ENCODE data around the gene RIPOR2.
A peak's percentile ranks its signal among the peaks of the same experiment; 100 is the strongest.
"Not testable (repeated sequence)": the region's sequence is repeated elsewhere in the genome, so short reads cannot be mapped to it uniquely, and the experiment has no call there.

Gene RIPOR2

GRCh38 chr6:24902782-24903181 is 33.0 kb downstream of the RIPOR2 start:
- DNase-seq = no peak

- no peak for DNase-seq
Measured at GRCh38 chr6:24901698-24902328, 33.9 kb downstream of the RIPOR2 start.

GRCh38 chr6:24900917-24901697 is 34.7 kb downstream of the RIPOR2 start:
- no peak for DNase-seq

GRCh38 chr6:24899997-24900325 is 35.8 kb downstream of the RIPOR2 start:
- no peak for DNase-seq

GRCh38 chr6:24899136-24899996 is 36.4 kb downstream of the RIPOR2 start:
- DNase-seq = no peak

GRCh38 chr6:24898676-24899075 is 37.1 kb downstream of the RIPOR2 start:
- DNase-seq = no peak

GRCh38 chr6:24897186-24897585 is 38.6 kb downstream of the RIPOR2 start:
- no peak for DNase-seq

- no peak for DNase-seq
Measured at GRCh38 chr6:24893342-24893850, 42.4 kb downstream of the RIPOR2 start.

GRCh38 chr6:24891004-24891403 is 44.8 kb downstream of the RIPOR2 start:
- no peak for DNase-seq

GRCh38 chr6:24890471-24890870 is 45.3 kb downstream of the RIPOR2 start:
- DNase-seq = no peak

- DNase-seq = peak; percentile 27 to 70 (median 33)
Measured at GRCh38 chr6:24888715-24889370, 46.9 kb downstream of the RIPOR2 start.

GRCh38 chr6:24887545-24888140 is 48.1 kb downstream of the RIPOR2 start:
- no peak for DNase-seq

- no peak for DNase-seq
Measured at GRCh38 chr6:24883618-24884017, 52.1 kb downstream of the RIPOR2 start.

- DNase-seq = no peak
Measured at GRCh38 chr6:24882835-24883555, 52.8 kb downstream of the RIPOR2 start.

GRCh38 chr6:24882295-24882694 is 53.5 kb downstream of the RIPOR2 start:
- no peak for DNase-seq

GRCh38 chr6:24881376-24881775 is 54.4 kb downstream of the RIPOR2 start:
- no peak for DNase-seq

GRCh38 chr6:24880451-24880850 is 55.3 kb downstream of the RIPOR2 start:
- no peak for DNase-seq

GRCh38 chr6:24879351-24879750 is 56.4 kb downstream of the RIPOR2 start:
- DNase-seq = no peak

- not testable (repeated sequence) for DNase-seq
Measured at GRCh38 chr6:24877747-24878146, 58.0 kb downstream of the RIPOR2 start.

GRCh38 chr6:24876499-24877465 is 59.0 kb downstream of the RIPOR2 start:
- no peak for DNase-seq

- DNase-seq = no peak
Measured at GRCh38 chr6:24875534-24875901, 60.2 kb downstream of the RIPOR2 start.

Measured in NCI-H1417 (cell line).